IMR-90 (cell line): ENCODE results near the gene RPS3. TPM values are rescaled to one million over a fixed set of nuclear protein-coding genes. Genes with fewer than 3 reads are reported as not detected.

ENCODE experiments used
- ATAC-seq: fragments of 200-7000 bp; cut with Tn5 transposase; 2 replicates; pipeline ENCODE4 v1.9.1; 2020; ENCODE audit warnings: low read depth, mild to moderate bottlenecking, moderate library complexity
- BruUV-seq: library from RNA; stranded (reverse); fragments of 400-500 nt; replicated peaks from 2 replicates; lab custom pipeline; 2021; lab: Mats Ljungman, UMichigan
- CTCF ChIA-PET: fragments of 300-600 bp; formaldehyde crosslinking; extraction: SDS; loops from one replicate; lab custom pipeline; 2021; ENCODE audit warnings: antibody characterized with exemption; lab: Yijun Ruan, JAX
- POLR2A ChIA-PET: fragments of 300-600 bp; sonication (Branson Sonifier 250); formaldehyde crosslinking; loops from one replicate; lab custom pipeline; 2022; ENCODE audit warnings: antibody characterized with exemption; ENCODE audit not compliant: unreplicated experiment; lab: Charles Lee
- DNase-seq: peaks from one replicate; pipeline ENCODE4 v3.0.0; 2013
- H2AFZ ChIP-seq: replicated peaks from 2 replicates; pipeline ENCODE3; 2013; ENCODE audit warnings: low read length, mild to moderate bottlenecking; ENCODE audit not compliant: poor library complexity
- H2AK5ac ChIP-seq: 2 replicates; pipeline ENCODE4 v1.6.1; 2013; ENCODE audit warnings: low read depth, low read length, inconsistent platforms
- H2AK9ac ChIP-seq: replicated peaks from 2 replicates; pipeline ENCODE3; 2013; ENCODE audit warnings: mild to moderate bottlenecking, low read depth, low read length, moderate library complexity; ENCODE audit not compliant: poor library complexity
- H2BK120ac ChIP-seq: 2 replicates; pipeline ENCODE4 v1.6.1; 2013; ENCODE audit warnings: low read depth, low read length, inconsistent platforms
- H2BK15ac ChIP-seq: 3 replicates; pipeline ENCODE4 v1.6.1; 2013; ENCODE audit warnings: low read depth, low read length, inconsistent platforms
- H2BK20ac ChIP-seq: 2 replicates; pipeline ENCODE4 v1.6.1; 2013; ENCODE audit warnings: low read depth, mild to moderate bottlenecking, inconsistent platforms, low read length, moderate library complexity
- H2BK5ac ChIP-seq: 2 replicates; pipeline ENCODE4 v1.6.1; 2013; ENCODE audit warnings: mild to moderate bottlenecking, low read depth, low read length, inconsistent platforms; ENCODE audit not compliant: poor library complexity, severe bottlenecking
- H3K14ac ChIP-seq: replicated peaks from 2 replicates; pipeline ENCODE4 v1.6.1; 2013; ENCODE audit warnings: low read depth, low read length, inconsistent platforms
- H3K18ac ChIP-seq: 2 replicates; pipeline ENCODE4 v1.6.1; 2013; ENCODE audit warnings: low read depth, low read length, control low read depth
- H3K23ac ChIP-seq: 2 replicates; pipeline ENCODE4 v1.6.1; 2013; ENCODE audit warnings: low read depth, low read length, inconsistent platforms
- H3K27ac ChIP-seq: 2 replicates; pipeline ENCODE4 v1.5.1; 2013; ENCODE audit warnings: mild to moderate bottlenecking, control low read depth, low read length; ENCODE audit not compliant: insufficient read depth
- H3K27me3 ChIP-seq: 2 replicates; pipeline ENCODE4 v1.6.1; 2013; ENCODE audit warnings: low read length; ENCODE audit not compliant: control insufficient read depth, insufficient read depth
- H3K36me3 ChIP-seq: 2 replicates; pipeline ENCODE4 v1.6.1; 2013; ENCODE audit warnings: low read length, mixed read lengths; ENCODE audit not compliant: control insufficient read depth, insufficient read depth
- H3K4ac ChIP-seq: 2 replicates; pipeline ENCODE4 v1.6.1; 2013; ENCODE audit warnings: low read depth, low read length, inconsistent platforms
- H3K4me1 ChIP-seq: 2 replicates; pipeline ENCODE4 v1.6.1; 2013; ENCODE audit warnings: low read length, mixed read lengths; ENCODE audit not compliant: control insufficient read depth, insufficient read depth
- H3K4me2 ChIP-seq: 2 replicates; pipeline ENCODE4 v1.6.1; 2013; ENCODE audit warnings: low read depth, mild to moderate bottlenecking, control low read depth, low read length, moderate library complexity
- H3K4me3 ChIP-seq: 2 replicates; pipeline ENCODE4 v1.5.1; 2013; ENCODE audit warnings: low read depth, mild to moderate bottlenecking, control low read depth, low read length, moderate library complexity; ENCODE audit not compliant: insufficient read depth
- H3K56ac ChIP-seq: 2 replicates; pipeline ENCODE4 v1.6.1; 2013; ENCODE audit warnings: low read length, inconsistent platforms; ENCODE audit not compliant: insufficient read depth; ENCODE audit errors: extremely low read depth
- H3K79me1 ChIP-seq, 2 experiments: 2 replicates each; pipeline ENCODE4 v1.6.1; 2013; ENCODE audit warnings: low read length in 2 of 2, inconsistent platforms in 1 of 2, low read depth in 1 of 2
- H3K9ac ChIP-seq: 2 replicates; pipeline ENCODE4 v1.6.1; 2013; ENCODE audit warnings: low read depth, low read length, control low read depth
- H3K9me1 ChIP-seq: 2 replicates; pipeline ENCODE4 v1.6.1; 2013; ENCODE audit warnings: low read length, inconsistent platforms; ENCODE audit not compliant: insufficient read depth
- H3K9me3 ChIP-seq: 2 replicates; pipeline ENCODE4 v1.6.1; 2013; ENCODE audit warnings: low read length; ENCODE audit not compliant: control insufficient read depth, insufficient read depth
- H4K20me1 ChIP-seq: 2 replicates; pipeline ENCODE4 v1.6.1; 2013; ENCODE audit warnings: low read length, inconsistent platforms; ENCODE audit not compliant: insufficient read depth
- H4K5ac ChIP-seq: 2 replicates; pipeline ENCODE4 v1.6.1; 2013; ENCODE audit warnings: mild to moderate bottlenecking, low read depth, low read length, control low read depth
- H4K8ac ChIP-seq, 2 experiments: 2 replicates each; pipeline ENCODE4 v1.6.1; 2013; ENCODE audit warnings: low read depth in 2 of 2, low read length in 2 of 2, control low read depth in 1 of 2, inconsistent platforms in 1 of 2
- H4K91ac ChIP-seq: 2 replicates; pipeline ENCODE4 v1.6.1; 2013; ENCODE audit warnings: low read depth, low read length, inconsistent platforms; ENCODE audit not compliant: insufficient read depth
- CEBPB ChIP-seq: IDR thresholded peaks from 2 replicates; pipeline ENCODE4 v1.6.1; 2012; ENCODE audit warnings: low read depth, low read length, improper control_type of control experiment
- ELK1 ChIP-seq: fragments of 150-350 bp; IDR thresholded peaks from 2 replicates; pipeline ENCODE4 v1.6.1; 2016; ENCODE audit warnings: low read depth, mild to moderate bottlenecking, low read length, moderate library complexity, borderline replicate concordance
- FOS ChIP-seq: fragments of 150-350 bp; IDR thresholded peaks from 2 replicates; pipeline ENCODE4 v1.6.1; 2016; ENCODE audit warnings: low read depth, low read length
- MAFK ChIP-seq: IDR thresholded peaks from 2 replicates; pipeline ENCODE4 v1.6.1; 2012; ENCODE audit warnings: low read depth, low read length, improper control_type of control experiment
- RCOR1 ChIP-seq: IDR thresholded peaks from 2 replicates; pipeline ENCODE4 v1.6.1; 2012; ENCODE audit warnings: mild to moderate bottlenecking, low read length, improper control_type of control experiment; ENCODE audit not compliant: insufficient replicate concordance
- WGBS, 2 experiments: methylation state at CpG; one replicate each; pipeline versions ENCODE4 v1.1.5 to v1.1.7; 2013; ENCODE audit warnings: missing lambda C conversion rate in 2 of 2; ENCODE audit not compliant: insufficient read length in 1 of 2; ENCODE audit errors: extremely low coverage in 2 of 2; 5-methylcytosine and 5-hydroxymethylcytosine counted together
- dilution Hi-C: fragments of 300-500 bp; cut with HindIII; formaldehyde crosslinking; loops from one replicate; pipeline ENCODE4 v1.14.3; 2018; ENCODE audit warnings: low sequenced_read_pairs; ENCODE audit not compliant: unreplicated experiment
- in situ Hi-C: fragments of 300-500 bp; cut with MboI; formaldehyde crosslinking; loops from 3 replicates; pipeline ENCODE4 v1.14.3; 2019; ENCODE audit warnings: low sequenced_read_pairs, inconsistent platforms, mixed read lengths
- intact Hi-C: fragments of 100-400 bp; cut with micrococcal nuclease; formaldehyde crosslinking; loops from 2 replicates; pipeline ENCODE4 v1.10.0; 2022
- polyA plus RNA-seq, 3 experiments: library from polyadenylated mRNA; depleted of rRNA; stranded (reverse); fragments of >200 nt; gene quantifications; 2 replicates each; pipeline ENCODE4 v1.2.3, GENCODE V29; 2012; ENCODE audit warnings: low replicate concordance in 1 of 3
- total RNA-seq: library from RNA; depleted of rRNA; stranded (reverse); fragments of >200 nt; gene quantifications from 2 replicates; pipeline ENCODE4 v1.2.3, GENCODE V29; 2012

The RPS3 gene
- total and polyA plus RNA-seq, 2 of the 4 experiments (the other 2 are of a cell fraction): 2,360 to 2,477 TPM

GRCh38 chr11:75442161-75442885, 43.0 kb downstream of the RPS3 start:
- no peak overlapping the region for H3K4ac ChIP-seq
- no peak overlapping the region for H3K9ac ChIP-seq
- ChIA-PET POLR2A (no interaction called here), CTCF (no interaction called here)
- in situ Hi-C loops (no loop called here), dilution Hi-C loops (no loop called here), intact Hi-C loops (no loop called here)
- no TSS peak for BruUV-seq
- H3K9me3 ChIP-seq: no peaks in the 10 kb centered on the region
- no peak for ATAC-seq
- no peak overlapping the region for H2BK20ac ChIP-seq
- H3K4me2 ChIP-seq: no peak overlapping the region
- no peak overlapping the region for H3K27ac ChIP-seq
- no peak overlapping the region for H2AK9ac ChIP-seq
- no peak overlapping the region for H2AFZ ChIP-seq
- no peak overlapping the region for H3K56ac ChIP-seq
- no peak overlapping the region for H4K8ac ChIP-seq
- H3K23ac ChIP-seq: no peak overlapping the region
- H3K4me1 ChIP-seq: no peaks in the 10 kb centered on the region
- no peak overlapping the region for H2AK5ac ChIP-seq
- 61% methylated on average over 2 of the region's 15 CpGs; no CpG with 5 or more reads in 1 of the 2 experiments for WGBS, 2 experiments
- no peaks in the 10 kb centered on the region for H4K20me1 ChIP-seq
- H3K18ac ChIP-seq: no peak overlapping the region
- no peak overlapping the region for H3K4me3 ChIP-seq
- 0 out of 2 replicates have a peak, but pooled peaks cover 4% of the 10 kb centered on the region for H3K9me1 ChIP-seq
- peaks cover 3% of the 10 kb centered on the region; the same call in 1 of the 2 replicates for H3K27me3 ChIP-seq
- H3K79me1 ChIP-seq: no peaks in the 10 kb centered on the region
- no peak overlapping the region for H4K91ac ChIP-seq
- no peak overlapping the region for H4K5ac ChIP-seq
- no peak overlapping the region for H2BK5ac ChIP-seq
- H2BK15ac ChIP-seq: no peak overlapping the region
- H2BK120ac ChIP-seq: no peak overlapping the region
- no peak overlapping the region for H3K14ac ChIP-seq
- TF ChIP-seq ELK1 (no peak), FOS (no peak), MAFK (no peak), RCOR1 (no peak), CEBPB (no peak)
- DNase-seq: no peak
- H3K36me3 ChIP-seq: no peaks in the 10 kb centered on the region
